Measurements from ENCODE around the gene PRKAG2. TPM values are rescaled to one million over a fixed set of nuclear protein-coding genes. Genes with fewer than 3 reads are reported as not detected.

PRKAG2 gene
- total and polyA plus RNA-seq, 4 donors = 3.6 to 25.1 (median 16.8) TPM

- TF ChIP-seq, protein P1, sequence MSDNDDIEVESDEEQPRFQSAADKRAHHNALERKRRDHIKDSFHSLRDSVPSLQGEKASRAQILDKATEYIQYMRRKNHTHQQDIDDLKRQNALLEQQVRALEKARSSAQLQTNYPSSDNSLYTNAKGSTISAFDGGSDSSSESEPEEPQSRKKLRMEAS (IDR thresholded peaks at IDR 0.05) = no peak
- TF ChIP-seq CTCF (IDR thresholded peaks at IDR 0.05; ENCODE audit: low read depth, low read length, missing input control) (no peak), JUND (IDR thresholded peaks at IDR 0.05) (no peak), GABPA (IDR thresholded peaks at IDR 0.05 in 1 of 2, conservative IDR thresholded peaks at IDR 0.05 in 1 of 2) (no peak), FOXA2 (IDR thresholded peaks at IDR 0.05) (no peak), YY1 (IDR thresholded peaks at IDR 0.05) (no peak), NR2F2 (IDR thresholded peaks at IDR 0.05) (no peak), TAF1 (conservative IDR thresholded peaks at IDR 0.05) (no peak), EGR1 (IDR thresholded peaks at IDR 0.05; ENCODE audit: low read depth in 2 of 2) (no peak), RXRA (IDR thresholded peaks at IDR 0.05) (no peak), SP1 (IDR thresholded peaks at IDR 0.05) (no peak), HNF4A (conservative IDR thresholded peaks at IDR 0.05) (no peak), FOXA1 (IDR thresholded peaks at IDR 0.05) (no peak), RAD21 (IDR thresholded peaks at IDR 0.05) (no peak), HNF4G (IDR thresholded peaks at IDR 0.05) (no peak)
- TF ChIP-seq, protein P2, sequence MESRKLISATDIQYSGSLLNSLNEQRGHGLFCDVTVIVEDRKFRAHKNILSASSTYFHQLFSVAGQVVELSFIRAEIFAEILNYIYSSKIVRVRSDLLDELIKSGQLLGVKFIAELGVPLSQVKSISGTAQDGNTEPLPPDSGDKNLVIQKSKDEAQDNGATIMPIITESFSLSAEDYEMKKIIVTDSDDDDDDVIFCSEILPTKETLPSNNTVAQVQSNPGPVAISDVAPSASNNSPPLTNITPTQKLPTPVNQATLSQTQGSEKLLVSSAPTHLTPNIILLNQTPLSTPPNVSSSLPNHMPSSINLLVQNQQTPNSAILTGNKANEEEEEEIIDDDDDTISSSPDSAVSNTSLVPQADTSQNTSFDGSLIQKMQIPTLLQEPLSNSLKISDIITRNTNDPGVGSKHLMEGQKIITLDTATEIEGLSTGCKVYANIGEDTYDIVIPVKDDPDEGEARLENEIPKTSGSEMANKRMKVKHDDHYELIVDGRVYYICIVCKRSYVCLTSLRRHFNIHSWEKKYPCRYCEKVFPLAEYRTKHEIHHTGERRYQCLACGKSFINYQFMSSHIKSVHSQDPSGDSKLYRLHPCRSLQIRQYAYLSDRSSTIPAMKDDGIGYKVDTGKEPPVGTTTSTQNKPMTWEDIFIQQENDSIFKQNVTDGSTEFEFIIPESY (IDR thresholded peaks at IDR 0.05) = no peak
- TF ChIP-seq, protein P3, sequence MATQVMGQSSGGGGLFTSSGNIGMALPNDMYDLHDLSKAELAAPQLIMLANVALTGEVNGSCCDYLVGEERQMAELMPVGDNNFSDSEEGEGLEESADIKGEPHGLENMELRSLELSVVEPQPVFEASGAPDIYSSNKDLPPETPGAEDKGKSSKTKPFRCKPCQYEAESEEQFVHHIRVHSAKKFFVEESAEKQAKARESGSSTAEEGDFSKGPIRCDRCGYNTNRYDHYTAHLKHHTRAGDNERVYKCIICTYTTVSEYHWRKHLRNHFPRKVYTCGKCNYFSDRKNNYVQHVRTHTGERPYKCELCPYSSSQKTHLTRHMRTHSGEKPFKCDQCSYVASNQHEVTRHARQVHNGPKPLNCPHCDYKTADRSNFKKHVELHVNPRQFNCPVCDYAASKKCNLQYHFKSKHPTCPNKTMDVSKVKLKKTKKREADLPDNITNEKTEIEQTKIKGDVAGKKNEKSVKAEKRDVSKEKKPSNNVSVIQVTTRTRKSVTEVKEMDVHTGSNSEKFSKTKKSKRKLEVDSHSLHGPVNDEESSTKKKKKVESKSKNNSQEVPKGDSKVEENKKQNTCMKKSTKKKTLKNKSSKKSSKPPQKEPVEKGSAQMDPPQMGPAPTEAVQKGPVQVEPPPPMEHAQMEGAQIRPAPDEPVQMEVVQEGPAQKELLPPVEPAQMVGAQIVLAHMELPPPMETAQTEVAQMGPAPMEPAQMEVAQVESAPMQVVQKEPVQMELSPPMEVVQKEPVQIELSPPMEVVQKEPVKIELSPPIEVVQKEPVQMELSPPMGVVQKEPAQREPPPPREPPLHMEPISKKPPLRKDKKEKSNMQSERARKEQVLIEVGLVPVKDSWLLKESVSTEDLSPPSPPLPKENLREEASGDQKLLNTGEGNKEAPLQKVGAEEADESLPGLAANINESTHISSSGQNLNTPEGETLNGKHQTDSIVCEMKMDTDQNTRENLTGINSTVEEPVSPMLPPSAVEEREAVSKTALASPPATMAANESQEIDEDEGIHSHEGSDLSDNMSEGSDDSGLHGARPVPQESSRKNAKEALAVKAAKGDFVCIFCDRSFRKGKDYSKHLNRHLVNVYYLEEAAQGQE (IDR thresholded peaks at IDR 0.05) = no peak
- WGBS = 57% methylated on average over 3 of the region's 3 CpGs
- no peaks in the 10 kb centered on the region for H3K4me1 ChIP-seq (ENCODE audit: control insufficient read depth in 4 of 4, insufficient read depth in 4 of 4, low read length in 3 of 4)
- no peak for DNase-seq (ENCODE audit: low spot score)
- H3K9ac ChIP-seq (ENCODE audit: low read depth in 1 of 2, low read length in 2 of 2) = no peak overlapping the region
- H3K9me3 ChIP-seq (ENCODE audit: control insufficient read depth in 4 of 4, low read length in 3 of 4) = no peaks in the 10 kb centered on the region
- no peak overlapping the region for H3K27ac ChIP-seq (ENCODE audit: low read depth in 1 of 2, low read length in 2 of 2)
- H3K4me3 ChIP-seq (ENCODE audit: low read depth in 1 of 3, low read length in 3 of 3) = no peak overlapping the region
- peaks cover 0 to 9% (median 3%) of the 10 kb centered on the region in 4 donors for H3K36me3 ChIP-seq (ENCODE audit: control insufficient read depth in 4 of 4, insufficient read depth in 3 of 4, low read depth in 1 of 4, low read length in 3 of 4)
- no peaks in the 10 kb centered on the region for H3K27me3 ChIP-seq (ENCODE audit: control insufficient read depth in 4 of 4, insufficient read depth in 4 of 4, low read length in 3 of 4)
Observed at GRCh38 chr7:151595702-151596350, 281.1 kb downstream of the PRKAG2 start.
